GM19239 (cell line): ENCODE measurements around the gene GOLGA6C.
"Not testable (repeated sequence)": the region's sequence is repeated elsewhere in the genome, so short reads cannot be mapped to it uniquely, and the experiment has no call there.

Source experiments
- DNase-seq: peaks from one replicate; pipeline ENCODE4 v3.0.0; 2011; ENCODE audit warnings: low spot score; ENCODE audit not compliant: insufficient read length
- FAIRE-seq: peaks from 2 replicates; lab custom pipeline; 2011; peaks lifted over from hg19 to GRCh38; lab: Jason Lieb, UNC

Gene GOLGA6C, protein sequence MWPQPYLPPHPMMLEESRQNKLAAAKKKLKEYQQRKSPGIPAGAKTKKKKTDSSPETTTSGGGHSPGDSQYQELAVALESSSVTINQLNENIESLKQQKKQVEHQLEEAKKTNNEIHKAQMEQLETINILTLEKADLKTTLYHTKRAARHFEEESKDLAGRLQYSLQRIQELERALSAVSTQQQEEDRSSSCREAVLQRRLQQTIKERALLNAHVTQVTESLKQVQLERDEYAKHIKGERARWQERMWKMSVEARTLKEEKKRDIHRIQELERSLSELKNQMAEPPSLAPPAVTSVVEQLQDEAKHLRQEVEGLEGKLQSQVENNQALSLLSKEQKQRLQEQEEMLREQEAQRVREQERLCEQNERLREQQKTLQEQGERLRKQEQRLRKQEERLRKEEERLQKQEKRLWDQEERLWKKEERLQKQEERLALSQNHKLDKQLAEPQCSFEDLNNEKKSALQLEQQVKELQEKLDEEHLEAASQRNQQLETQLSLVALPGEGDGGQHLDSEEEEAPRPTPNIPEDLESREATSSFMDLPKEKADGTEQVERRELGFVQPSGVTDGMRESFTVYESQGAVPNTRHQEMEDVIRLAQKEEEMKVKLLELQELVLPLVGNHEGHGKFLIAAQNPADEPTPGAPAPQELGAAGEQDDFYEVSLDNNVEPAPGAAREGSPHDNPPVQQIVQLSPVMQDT

DNA sequence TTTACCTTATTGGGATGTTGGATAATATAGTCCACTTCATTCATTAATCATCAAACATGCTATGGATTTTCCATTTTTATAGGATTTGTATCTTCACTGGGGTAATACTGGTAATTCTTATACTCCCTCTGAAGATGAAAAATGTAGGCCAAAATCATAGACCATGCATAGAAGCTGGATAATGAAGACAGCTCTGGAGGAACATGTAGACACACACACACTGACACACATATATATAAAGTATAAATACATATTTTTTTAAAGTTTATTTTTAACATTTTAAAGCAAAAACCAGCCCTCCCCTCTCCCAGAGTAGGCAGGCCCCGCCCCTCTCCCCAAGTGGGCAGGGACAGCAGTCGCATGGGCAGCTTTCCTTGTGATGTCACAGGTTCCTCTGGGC lies at the start of gene GOLGA6C:
Gene GOLGA6C, plus strand, starts transcription at position 301 of the 400 bp plus-strand sequence. CDS start 265 bp downstream, outside the sequence.
- not testable (repeated sequence) for DNase-seq, FAIRE-seq

DNA sequence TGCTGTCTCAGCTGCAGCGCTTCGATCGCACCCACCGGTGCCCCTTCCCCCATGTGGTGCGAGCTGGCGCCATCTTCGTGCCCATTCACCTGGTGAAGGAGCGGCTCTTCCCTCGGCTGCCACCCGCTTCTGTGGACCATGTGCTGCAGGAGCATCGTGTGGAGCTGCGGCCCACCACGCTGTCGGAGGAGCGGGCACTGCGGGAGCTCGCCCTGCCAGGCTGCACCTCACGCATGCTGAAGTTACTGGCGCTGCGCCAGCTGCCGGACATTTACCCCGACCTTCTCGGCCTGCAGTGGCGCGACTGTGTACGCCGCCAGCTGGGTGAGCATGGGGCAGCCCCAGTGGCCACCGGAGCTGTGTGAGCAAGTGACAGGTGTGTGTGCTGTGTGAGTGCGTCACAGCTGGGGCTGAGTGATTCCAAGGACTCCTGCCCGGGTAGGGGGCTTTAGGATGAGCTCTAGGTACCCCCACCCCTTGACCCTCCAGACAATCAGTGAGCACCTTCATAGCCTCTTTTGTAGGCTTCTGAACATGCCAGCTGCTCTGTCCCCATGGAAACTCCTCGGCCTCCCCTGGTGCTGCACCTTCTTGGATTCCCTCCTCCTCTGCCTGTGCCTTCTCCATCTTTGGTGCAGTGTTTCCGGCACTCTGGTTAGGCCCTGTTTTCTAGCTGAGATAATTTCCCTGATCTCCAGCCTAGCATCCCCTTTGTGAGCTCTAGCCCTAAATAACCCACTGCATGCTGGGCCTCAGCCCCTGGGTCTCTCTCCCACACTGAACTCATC lies 49.4 kb upstream of the GOLGA6C start:
- no peak for DNase-seq
- FAIRE-seq, result no peak

DNA sequence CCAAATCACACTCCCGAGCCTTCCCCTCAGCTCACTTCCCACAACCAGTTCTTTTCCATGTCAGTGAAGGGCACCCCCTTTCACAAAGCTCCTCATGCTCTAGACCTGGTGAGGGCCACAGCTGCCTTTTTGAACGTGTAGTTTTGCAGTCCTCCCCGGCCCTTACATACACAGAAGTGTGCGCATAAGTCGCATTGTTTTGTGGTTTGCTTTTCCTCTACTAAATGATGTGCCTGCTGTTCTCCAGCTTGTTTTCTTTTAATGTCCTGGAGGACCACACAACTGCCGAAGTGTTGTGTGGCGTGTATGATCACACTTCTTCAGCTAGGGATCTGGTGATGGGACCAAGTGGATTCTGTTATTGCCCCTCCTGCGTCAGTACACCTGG lies 48.9 kb upstream of the GOLGA6C start:
- no peak for FAIRE-seq
- no peak for DNase-seq

DNA sequence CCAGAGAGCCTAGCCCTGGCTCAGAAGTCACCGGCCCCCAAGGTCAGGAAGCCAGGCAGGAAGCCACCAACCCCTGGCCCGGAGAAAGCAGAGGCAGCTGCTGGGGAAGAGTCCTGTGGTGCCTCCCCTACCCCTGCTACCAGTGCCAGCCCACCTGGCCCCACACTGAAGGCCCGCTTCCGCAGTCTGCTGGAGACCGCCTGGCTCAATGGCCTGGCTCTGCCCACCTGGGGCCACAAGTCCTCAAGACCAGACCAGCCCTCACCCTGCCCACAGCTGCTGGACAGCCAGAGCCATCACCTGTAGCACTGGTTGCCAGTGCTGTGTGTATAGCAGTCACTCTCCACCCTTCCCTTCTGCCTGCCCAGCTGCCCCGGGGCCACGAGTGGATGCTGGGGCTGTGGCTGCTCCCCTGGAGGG lies 47.3 kb upstream of the GOLGA6C start:
- DNase-seq, result no peak
- no peak for FAIRE-seq

DNA sequence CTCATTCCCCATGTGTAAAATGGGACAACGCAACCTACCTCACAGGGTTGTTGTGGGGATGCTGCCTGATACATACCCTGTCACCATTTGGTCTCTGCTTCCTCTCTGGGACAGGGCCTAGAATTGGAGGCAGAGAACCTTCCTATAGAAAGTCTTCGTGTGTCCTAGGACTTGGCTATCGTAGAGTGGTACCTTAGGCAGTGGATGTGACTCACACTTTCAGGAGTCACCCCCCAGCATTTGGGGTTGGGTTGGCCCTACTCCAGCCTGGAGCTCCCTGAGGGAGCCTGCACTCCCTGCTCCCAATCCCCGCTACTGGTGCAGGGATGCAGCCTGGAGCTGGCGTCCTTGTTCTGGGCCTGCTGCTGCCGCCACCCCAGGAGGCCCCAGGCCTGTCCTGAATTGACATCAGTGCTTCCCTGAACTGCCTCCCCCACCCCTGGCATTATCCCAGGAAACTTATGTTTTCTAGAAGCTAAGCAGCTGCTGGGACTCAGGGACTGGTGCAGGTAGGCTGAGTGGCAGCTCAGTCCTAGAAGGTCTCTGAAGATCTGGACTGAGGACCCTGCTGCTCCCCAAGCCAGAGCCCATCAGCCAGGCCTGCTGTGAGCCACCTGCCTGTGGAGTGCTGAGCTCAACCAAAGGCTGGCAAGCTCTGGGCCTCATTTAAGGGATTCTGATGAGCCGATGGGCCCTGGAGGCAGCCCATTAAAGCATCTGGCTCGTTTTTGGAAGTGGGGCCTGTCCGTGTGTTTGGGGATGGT lies 46.5 kb upstream of the GOLGA6C start:
- DNase-seq (no peak), FAIRE-seq (no peak)

DNA sequence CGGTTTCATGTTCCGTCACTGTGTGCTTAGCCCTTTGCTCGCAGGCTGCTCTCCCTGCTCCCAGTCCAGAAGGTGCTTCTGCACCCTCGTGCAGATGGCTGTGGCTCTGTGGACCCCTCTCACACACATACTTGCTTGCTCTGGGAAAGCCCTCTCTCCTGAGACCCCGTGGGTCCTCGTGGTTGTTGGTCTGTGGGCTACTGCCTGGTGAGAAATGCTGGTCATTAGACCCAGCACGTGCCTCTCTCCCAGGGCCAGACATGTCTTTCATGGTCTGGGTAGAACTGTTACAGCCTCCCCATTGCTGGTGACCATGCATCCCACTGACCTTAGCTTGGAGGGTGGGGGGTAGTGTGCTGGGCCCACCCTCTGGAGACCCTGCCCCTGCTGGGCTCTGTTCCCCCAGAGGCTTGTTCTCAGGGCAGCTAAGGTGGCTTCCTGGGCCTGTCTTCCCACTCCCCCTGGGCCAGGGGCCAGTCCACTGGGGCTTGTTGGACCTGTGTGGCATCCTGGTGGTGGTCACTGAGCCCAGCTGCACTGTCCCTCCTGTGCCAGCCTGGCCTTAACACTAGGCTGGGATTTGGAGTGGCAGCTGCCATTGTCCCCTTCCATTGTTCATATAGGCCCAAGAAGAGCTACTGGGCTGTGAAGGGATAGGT lies 45.8 kb upstream of the GOLGA6C start:
- no peak for FAIRE-seq

DNA sequence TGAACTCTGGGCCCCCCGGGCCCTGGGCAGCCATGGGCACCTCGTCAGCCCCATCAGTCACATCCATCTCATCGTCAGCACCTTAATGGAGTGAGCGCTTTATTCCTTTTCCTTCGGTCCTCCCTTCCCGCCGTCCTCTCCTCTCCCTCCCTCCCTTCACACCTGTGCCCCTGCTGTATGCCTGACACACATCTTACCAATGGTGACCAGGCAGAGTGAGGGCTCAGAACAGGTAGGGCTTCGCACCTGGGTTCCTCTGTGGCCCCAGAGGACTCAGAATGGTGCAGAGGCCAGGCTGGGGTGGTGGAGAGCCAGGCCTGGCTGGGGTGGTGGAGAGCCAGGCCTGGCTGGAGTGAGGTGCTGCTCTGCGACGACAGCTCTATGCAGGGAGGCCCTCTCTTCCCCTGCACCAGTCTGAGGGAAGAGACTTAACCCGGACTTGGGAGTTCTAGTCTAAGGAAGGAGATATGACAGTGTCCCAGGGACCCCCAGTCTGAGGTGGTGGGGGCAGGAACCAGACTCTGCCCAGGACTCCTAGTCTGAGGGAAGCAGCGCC lies 44.8 kb upstream of the GOLGA6C start:
- FAIRE-seq, result no peak

More for the DNA sequence above, 45.8 kb upstream of the GOLGA6C start:
- no peak for DNase-seq

DNA sequence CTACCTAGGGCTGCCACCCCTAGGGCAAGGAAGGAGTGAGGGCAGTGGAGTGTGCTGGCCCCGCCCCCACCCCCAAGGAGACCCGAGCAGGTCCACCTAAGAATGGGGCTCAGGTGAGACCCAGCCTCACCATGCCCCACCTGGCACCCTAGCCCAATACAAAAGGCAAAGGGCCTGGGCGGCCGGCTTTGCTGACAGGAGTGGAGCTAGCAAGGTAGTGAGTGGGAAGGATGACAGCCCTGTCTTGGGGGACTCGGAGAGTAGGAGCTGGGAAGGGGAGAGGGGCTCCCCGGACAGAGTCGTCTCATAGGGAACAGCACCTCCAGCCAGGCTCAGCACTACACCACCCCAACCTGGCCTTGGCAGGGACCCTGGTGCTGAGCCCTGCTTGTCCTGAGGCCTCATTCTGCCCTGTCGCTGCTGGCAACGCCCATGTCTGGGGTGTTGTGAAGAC lies 44.3 kb upstream of the GOLGA6C start:
- DNase-seq, result no peak
- no peak for FAIRE-seq

More for the DNA sequence above, 44.8 kb upstream of the GOLGA6C start:
- DNase-seq, result no peak

DNA sequence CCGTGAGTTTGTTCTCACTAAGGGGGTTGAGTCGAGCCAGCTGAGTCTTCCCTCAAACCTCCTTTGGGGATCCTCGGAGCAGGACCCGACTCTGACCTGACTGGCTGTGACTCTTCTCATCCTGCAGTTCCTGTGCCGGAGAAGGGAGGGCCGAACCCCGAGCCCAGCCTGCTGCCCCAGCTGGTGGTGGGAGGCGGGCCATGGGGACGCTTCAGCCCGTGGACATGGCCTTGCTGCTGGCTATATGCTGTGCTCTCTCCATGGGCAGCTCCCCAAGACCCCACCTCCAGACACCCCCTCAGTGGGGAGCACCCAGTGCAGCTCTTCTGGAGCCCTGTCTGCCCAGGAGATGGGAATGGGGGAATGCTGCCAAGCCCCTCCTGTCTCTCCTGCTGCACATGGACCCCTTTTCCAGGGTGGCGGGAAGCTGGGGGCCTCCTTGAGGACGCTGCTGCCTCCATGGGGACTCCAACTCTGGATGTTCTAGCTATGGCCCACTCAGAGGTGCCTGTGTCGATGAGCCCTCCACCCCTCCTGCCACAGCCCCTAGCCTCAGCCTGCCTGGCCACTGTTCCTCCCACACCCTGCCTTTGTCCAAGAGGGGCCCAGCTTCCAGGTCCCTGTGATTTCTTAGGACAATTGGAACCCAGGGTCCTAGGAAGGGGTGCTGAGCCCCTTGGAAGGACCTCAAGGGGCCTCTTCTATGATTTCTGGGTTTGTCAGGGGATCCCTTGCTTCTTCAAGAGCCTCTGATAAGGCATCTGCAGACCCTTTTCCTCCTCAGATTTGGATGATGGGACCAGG lies 43.6 kb upstream of the GOLGA6C start:
- DNase-seq, result no peak
- no peak for FAIRE-seq

DNA sequence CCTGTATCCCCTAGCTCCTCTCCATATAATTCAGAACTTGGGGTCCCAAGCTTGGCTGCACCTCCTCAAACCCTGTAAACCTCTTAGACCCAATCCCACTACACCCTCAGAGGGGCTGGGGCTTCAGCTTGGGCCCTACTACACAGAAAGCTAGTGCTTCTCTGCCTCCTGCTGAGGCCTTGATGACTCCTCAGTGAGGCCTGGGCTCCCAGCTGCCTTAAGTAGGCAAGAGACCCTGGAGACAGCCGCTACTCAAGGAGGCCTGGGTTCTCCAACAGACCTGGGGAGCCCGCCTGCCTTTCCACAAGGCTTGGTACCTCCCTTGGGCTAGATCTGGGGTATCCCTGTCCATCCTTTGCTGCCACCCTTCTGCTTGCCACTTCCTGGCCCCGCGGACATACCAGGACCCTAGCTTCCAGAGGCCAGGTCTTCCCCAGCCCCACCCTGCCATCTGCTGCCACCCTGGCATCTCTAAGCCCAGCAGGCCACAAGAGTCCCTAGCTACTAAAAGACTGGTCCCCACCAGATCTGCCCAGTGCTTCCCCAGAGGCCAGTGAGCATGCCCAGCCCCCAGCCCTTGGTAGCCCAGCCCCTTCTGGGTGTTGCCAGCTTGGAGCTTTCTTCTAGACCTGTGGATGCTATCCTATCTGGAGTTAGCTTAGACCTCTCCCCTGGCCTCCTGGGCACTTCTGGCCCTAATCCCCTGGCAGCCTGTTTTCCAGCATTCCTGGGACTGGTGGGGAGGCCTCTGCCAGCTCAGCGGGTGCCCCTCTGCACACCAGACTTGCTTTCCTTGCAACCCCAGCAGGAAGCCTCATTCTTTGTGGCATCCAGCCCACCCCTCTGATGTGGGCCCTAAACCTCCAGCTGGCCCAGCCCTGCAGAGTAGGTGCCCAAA lies 42.8 kb upstream of the GOLGA6C start:
- DNase-seq (no peak), FAIRE-seq (peak; percentile 8)

DNA sequence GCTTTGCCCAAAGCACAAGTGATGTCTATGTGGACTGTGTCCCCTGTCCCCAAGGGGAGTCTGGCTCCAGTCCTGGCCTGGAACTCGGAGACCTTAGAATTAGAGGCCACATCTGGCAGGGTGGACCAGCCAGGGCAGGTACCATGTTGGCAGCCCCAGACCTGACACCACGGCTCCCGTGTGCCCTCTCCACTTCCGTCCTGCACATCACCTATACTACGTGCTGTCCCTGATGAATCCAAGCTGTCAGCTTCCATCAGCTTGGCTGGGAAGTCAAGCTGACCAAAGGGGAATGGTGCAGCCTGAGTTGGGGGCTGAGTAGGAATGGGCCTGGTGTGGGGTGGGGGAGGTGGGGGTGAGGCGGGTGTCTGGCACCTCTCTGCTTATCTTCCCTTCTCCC lies 41.1 kb upstream of the GOLGA6C start:
- no peak for FAIRE-seq

DNA sequence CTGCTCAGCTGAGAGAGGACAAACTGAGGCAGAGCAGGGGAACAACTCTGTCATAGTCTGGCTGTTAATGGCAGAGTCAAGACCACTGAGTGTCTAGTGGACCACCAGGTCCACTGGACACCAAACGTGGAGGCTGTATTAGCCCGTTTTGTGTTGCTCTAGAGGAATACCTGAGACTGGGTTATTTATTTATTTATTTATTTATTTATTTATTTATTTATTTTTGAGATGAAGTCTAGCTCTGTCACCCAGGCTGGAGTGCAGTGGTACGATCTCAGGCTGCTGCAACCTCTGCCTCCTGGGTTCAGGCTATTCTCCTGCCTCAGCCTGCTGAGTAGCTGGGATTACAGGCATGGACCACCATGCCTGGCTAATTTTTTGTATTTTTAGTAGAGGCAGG lies 40.6 kb upstream of the GOLGA6C start:
- not testable (repeated sequence) for DNase-seq, FAIRE-seq

More for the DNA sequence above, 41.1 kb upstream of the GOLGA6C start:
- no peak for DNase-seq

DNA sequence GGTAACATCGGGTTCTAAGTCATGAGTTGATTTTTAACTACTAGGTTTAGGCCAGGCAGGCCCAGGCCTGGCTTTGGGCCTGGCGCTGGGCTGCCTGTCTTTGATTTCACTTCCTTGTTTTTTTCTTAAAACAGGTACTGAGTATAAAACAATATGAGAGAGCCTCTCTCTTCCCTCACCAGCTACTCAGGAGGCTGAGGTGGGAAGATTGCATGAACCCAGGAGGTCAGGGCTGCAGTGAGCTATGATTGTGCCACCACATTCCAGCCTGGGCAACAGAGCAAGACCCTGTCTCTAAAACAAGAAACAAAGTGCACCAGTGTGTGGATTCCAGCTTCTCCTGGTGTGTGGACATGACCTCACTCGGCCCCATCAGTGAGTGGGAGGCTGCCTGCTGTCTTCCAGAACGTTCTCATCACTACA lies 38.6 kb upstream of the GOLGA6C start:
- not testable (repeated sequence) for FAIRE-seq, DNase-seq

DNA sequence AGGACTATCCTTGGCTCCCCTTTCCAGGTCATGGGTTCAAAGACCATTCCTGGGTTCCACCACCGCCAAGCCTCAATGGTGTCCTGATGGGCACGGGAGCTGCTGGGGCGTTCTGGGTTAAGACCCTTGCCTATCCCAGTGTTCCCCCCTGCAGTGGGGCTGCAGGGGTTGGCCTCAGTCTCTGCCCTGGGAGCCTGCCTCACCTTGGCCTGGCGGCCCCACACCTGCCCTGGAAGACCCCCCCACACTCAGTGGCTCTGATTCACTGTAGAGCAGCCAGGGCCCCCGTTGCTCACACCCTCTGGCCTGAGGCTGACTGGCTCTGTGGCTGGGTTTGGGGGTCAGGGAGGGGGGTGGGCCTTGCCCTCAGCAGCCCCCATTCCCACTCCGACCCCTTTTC lies 34.4 kb upstream of the GOLGA6C start:
- no peak for DNase-seq
- FAIRE-seq, result no peak

DNA sequence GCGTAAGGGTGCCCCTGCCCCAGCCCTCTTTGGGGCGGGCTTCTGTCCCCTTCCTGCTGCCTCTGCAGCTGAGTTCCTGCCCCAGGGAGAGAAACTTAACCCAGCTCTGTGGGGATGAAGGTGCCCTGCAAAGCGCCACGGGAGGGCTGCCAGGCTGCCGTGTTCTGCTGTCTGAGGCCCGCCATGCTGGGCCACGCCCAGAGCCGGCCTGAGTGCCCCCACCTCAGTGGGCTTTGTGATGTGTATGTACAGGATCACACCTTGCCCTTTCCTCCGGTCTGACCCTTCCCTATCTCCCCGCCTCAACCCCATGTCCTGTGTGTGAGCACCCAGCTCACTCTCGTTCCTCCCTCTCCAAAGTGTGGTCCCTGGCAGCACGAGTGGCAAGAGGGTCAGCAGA lies 33.9 kb upstream of the GOLGA6C start:
- FAIRE-seq (no peak), DNase-seq (no peak)

DNA sequence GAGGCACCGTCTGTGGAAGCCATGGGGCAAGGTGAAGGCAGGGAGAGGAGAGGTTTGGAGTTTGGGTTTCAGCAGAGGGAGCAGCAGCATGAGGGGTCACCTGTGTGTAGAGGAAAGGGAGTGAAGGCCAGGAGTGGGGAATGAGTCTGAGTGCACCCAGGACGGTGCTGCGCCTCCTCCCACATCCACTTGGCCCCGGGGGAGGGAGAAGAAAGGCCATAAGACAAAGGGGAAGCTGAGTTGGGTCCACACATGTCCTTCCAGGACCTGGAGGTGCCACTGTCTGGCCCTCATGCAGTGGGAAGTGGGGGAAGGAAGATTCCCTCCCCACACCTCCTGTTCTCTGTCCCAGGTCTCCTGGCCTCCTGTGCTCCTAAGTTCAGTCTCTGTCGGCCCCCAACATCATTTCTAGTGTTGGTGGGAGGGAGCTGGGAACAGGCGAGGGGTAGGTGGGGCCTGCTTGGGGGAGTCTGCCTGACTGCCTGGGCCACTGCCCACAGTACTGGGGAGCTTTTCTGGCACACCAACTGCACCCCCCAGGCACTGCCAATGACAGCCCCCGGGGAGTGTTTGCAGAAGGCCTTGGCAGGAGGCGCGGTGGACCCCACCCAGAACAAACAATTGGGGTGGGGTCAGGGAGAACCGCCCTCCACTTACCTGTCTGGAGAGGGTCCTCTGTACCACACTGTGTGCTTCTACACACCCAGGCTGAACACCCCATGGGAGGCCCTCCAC lies 32.9 kb upstream of the GOLGA6C start:
- DNase-seq, FAIRE-seq: not testable (repeated sequence)
